IMR-90 (cell line): ENCODE measurements around the gene SCARF1. TPM values are rescaled to one million over a fixed set of nuclear protein-coding genes. Genes with fewer than 3 reads are reported as not detected.

Experiments used
- ATAC-seq: fragments of 200-7000 bp; cut with Tn5 transposase; 2 replicates; pipeline ENCODE4 v1.9.1; 2020; ENCODE audit warnings: low read depth, mild to moderate bottlenecking, moderate library complexity
- BruUV-seq: library from RNA; stranded (reverse); fragments of 400-500 nt; replicated peaks from 2 replicates; lab custom pipeline; 2021; lab: Mats Ljungman, UMichigan
- CTCF ChIA-PET: fragments of 300-600 bp; formaldehyde crosslinking; extraction: SDS; loops from one replicate; lab custom pipeline; 2021; ENCODE audit warnings: antibody characterized with exemption; lab: Yijun Ruan, JAX
- POLR2A ChIA-PET: fragments of 300-600 bp; sonication (Branson Sonifier 250); formaldehyde crosslinking; loops from one replicate; lab custom pipeline; 2022; ENCODE audit warnings: antibody characterized with exemption; ENCODE audit not compliant: unreplicated experiment; lab: Charles Lee
- DNase-seq: peaks from one replicate; pipeline ENCODE4 v3.0.0; 2013
- H2AFZ ChIP-seq: replicated peaks from 2 replicates; pipeline ENCODE3; 2013; ENCODE audit warnings: low read length, mild to moderate bottlenecking; ENCODE audit not compliant: poor library complexity
- H2AK5ac ChIP-seq: 2 replicates; pipeline ENCODE4 v1.6.1; 2013; ENCODE audit warnings: low read depth, low read length, inconsistent platforms
- H2AK9ac ChIP-seq: replicated peaks from 2 replicates; pipeline ENCODE3; 2013; ENCODE audit warnings: mild to moderate bottlenecking, low read depth, low read length, moderate library complexity; ENCODE audit not compliant: poor library complexity
- H2BK120ac ChIP-seq: 2 replicates; pipeline ENCODE4 v1.6.1; 2013; ENCODE audit warnings: low read depth, low read length, inconsistent platforms
- H2BK15ac ChIP-seq: 3 replicates; pipeline ENCODE4 v1.6.1; 2013; ENCODE audit warnings: low read depth, low read length, inconsistent platforms
- H2BK20ac ChIP-seq: 2 replicates; pipeline ENCODE4 v1.6.1; 2013; ENCODE audit warnings: low read depth, mild to moderate bottlenecking, inconsistent platforms, low read length, moderate library complexity
- H2BK5ac ChIP-seq: 2 replicates; pipeline ENCODE4 v1.6.1; 2013; ENCODE audit warnings: mild to moderate bottlenecking, low read depth, low read length, inconsistent platforms; ENCODE audit not compliant: poor library complexity, severe bottlenecking
- H3K14ac ChIP-seq: replicated peaks from 2 replicates; pipeline ENCODE4 v1.6.1; 2013; ENCODE audit warnings: low read depth, low read length, inconsistent platforms
- H3K18ac ChIP-seq: 2 replicates; pipeline ENCODE4 v1.6.1; 2013; ENCODE audit warnings: low read depth, low read length, control low read depth
- H3K23ac ChIP-seq: 2 replicates; pipeline ENCODE4 v1.6.1; 2013; ENCODE audit warnings: low read depth, low read length, inconsistent platforms
- H3K27ac ChIP-seq: 2 replicates; pipeline ENCODE4 v1.5.1; 2013; ENCODE audit warnings: mild to moderate bottlenecking, control low read depth, low read length; ENCODE audit not compliant: insufficient read depth
- H3K27me3 ChIP-seq: 2 replicates; pipeline ENCODE4 v1.6.1; 2013; ENCODE audit warnings: low read length; ENCODE audit not compliant: control insufficient read depth, insufficient read depth
- H3K36me3 ChIP-seq: 2 replicates; pipeline ENCODE4 v1.6.1; 2013; ENCODE audit warnings: low read length, mixed read lengths; ENCODE audit not compliant: control insufficient read depth, insufficient read depth
- H3K4ac ChIP-seq: 2 replicates; pipeline ENCODE4 v1.6.1; 2013; ENCODE audit warnings: low read depth, low read length, inconsistent platforms
- H3K4me1 ChIP-seq: 2 replicates; pipeline ENCODE4 v1.6.1; 2013; ENCODE audit warnings: low read length, mixed read lengths; ENCODE audit not compliant: control insufficient read depth, insufficient read depth
- H3K4me2 ChIP-seq: 2 replicates; pipeline ENCODE4 v1.6.1; 2013; ENCODE audit warnings: low read depth, mild to moderate bottlenecking, control low read depth, low read length, moderate library complexity
- H3K4me3 ChIP-seq: 2 replicates; pipeline ENCODE4 v1.5.1; 2013; ENCODE audit warnings: low read depth, mild to moderate bottlenecking, control low read depth, low read length, moderate library complexity; ENCODE audit not compliant: insufficient read depth
- H3K56ac ChIP-seq: 2 replicates; pipeline ENCODE4 v1.6.1; 2013; ENCODE audit warnings: low read length, inconsistent platforms; ENCODE audit not compliant: insufficient read depth; ENCODE audit errors: extremely low read depth
- H3K79me1 ChIP-seq, 2 experiments: 2 replicates each; pipeline ENCODE4 v1.6.1; 2013; ENCODE audit warnings: low read length in 2 of 2, inconsistent platforms in 1 of 2, low read depth in 1 of 2
- H3K9ac ChIP-seq: 2 replicates; pipeline ENCODE4 v1.6.1; 2013; ENCODE audit warnings: low read depth, low read length, control low read depth
- H3K9me1 ChIP-seq: 2 replicates; pipeline ENCODE4 v1.6.1; 2013; ENCODE audit warnings: low read length, inconsistent platforms; ENCODE audit not compliant: insufficient read depth
- H3K9me3 ChIP-seq: 2 replicates; pipeline ENCODE4 v1.6.1; 2013; ENCODE audit warnings: low read length; ENCODE audit not compliant: control insufficient read depth, insufficient read depth
- H4K20me1 ChIP-seq: 2 replicates; pipeline ENCODE4 v1.6.1; 2013; ENCODE audit warnings: low read length, inconsistent platforms; ENCODE audit not compliant: insufficient read depth
- H4K5ac ChIP-seq: 2 replicates; pipeline ENCODE4 v1.6.1; 2013; ENCODE audit warnings: mild to moderate bottlenecking, low read depth, low read length, control low read depth
- H4K8ac ChIP-seq, 2 experiments: 2 replicates each; pipeline ENCODE4 v1.6.1; 2013; ENCODE audit warnings: low read depth in 2 of 2, low read length in 2 of 2, control low read depth in 1 of 2, inconsistent platforms in 1 of 2
- H4K91ac ChIP-seq: 2 replicates; pipeline ENCODE4 v1.6.1; 2013; ENCODE audit warnings: low read depth, low read length, inconsistent platforms; ENCODE audit not compliant: insufficient read depth
- BHLHE40 ChIP-seq: fragments of 150-350 bp; IDR thresholded peaks from 2 replicates; pipeline ENCODE4 v1.6.1; 2016; ENCODE audit warnings: mild to moderate bottlenecking, low read depth, low read length
- CEBPB ChIP-seq: IDR thresholded peaks from 2 replicates; pipeline ENCODE4 v1.6.1; 2012; ENCODE audit warnings: low read depth, low read length, improper control_type of control experiment
- CHD1 ChIP-seq: IDR thresholded peaks from 2 replicates; pipeline ENCODE4 v1.6.1; 2012; ENCODE audit warnings: low read depth, low read length, improper control_type of control experiment
- CTCF ChIP-seq: conservative IDR thresholded peaks from 2 replicates; pipeline ENCODE4 v1.5.1; 2012; ENCODE audit warnings: mild to moderate bottlenecking, low read depth, low read length, improper control_type of control experiment
- ELK1 ChIP-seq: fragments of 150-350 bp; IDR thresholded peaks from 2 replicates; pipeline ENCODE4 v1.6.1; 2016; ENCODE audit warnings: low read depth, mild to moderate bottlenecking, low read length, moderate library complexity, borderline replicate concordance
- FOS ChIP-seq: fragments of 150-350 bp; IDR thresholded peaks from 2 replicates; pipeline ENCODE4 v1.6.1; 2016; ENCODE audit warnings: low read depth, low read length
- MAFK ChIP-seq: IDR thresholded peaks from 2 replicates; pipeline ENCODE4 v1.6.1; 2012; ENCODE audit warnings: low read depth, low read length, improper control_type of control experiment
- MAZ ChIP-seq: IDR thresholded peaks from 2 replicates; pipeline ENCODE4 v1.6.1; 2012; ENCODE audit warnings: low read depth, mild to moderate bottlenecking, low read length, improper control_type of control experiment, moderate library complexity, borderline replicate concordance
- MXI1 ChIP-seq: IDR thresholded peaks from 2 replicates; pipeline ENCODE4 v1.6.1; 2012; ENCODE audit warnings: low read depth, mild to moderate bottlenecking, low read length, moderate library complexity, borderline replicate concordance
- NFE2L2 ChIP-seq: fragments of 150-350 bp; IDR thresholded peaks from 2 replicates; pipeline ENCODE4 v1.6.1; 2016; ENCODE audit warnings: low read depth, mild to moderate bottlenecking, low read length
- POLR2A ChIP-seq: IDR thresholded peaks from 2 replicates; pipeline ENCODE4 v1.6.1; 2012; ENCODE audit warnings: mild to moderate bottlenecking, low read depth, low read length
- RAD21 ChIP-seq: IDR thresholded peaks from 2 replicates; pipeline ENCODE4 v1.6.1; 2012; ENCODE audit warnings: low read length, improper control_type of control experiment
- RCOR1 ChIP-seq: IDR thresholded peaks from 2 replicates; pipeline ENCODE4 v1.6.1; 2012; ENCODE audit warnings: mild to moderate bottlenecking, low read length, improper control_type of control experiment; ENCODE audit not compliant: insufficient replicate concordance
- RFX5 ChIP-seq: IDR thresholded peaks from 2 replicates; pipeline ENCODE4 v1.8.0; 2012; ENCODE audit warnings: low read depth, mild to moderate bottlenecking, low read length, moderate library complexity
- SMC3 ChIP-seq: fragments of 150-350 bp; IDR thresholded peaks from 2 replicates; pipeline ENCODE4 v1.6.1; 2016; ENCODE audit warnings: low read depth, mild to moderate bottlenecking, antibody characterized with exemption, low read length, moderate library complexity
- WGBS, 2 experiments: methylation state at CpG; one replicate each; pipeline versions ENCODE4 v1.1.5 to v1.1.7; 2013; ENCODE audit warnings: missing lambda C conversion rate in 2 of 2; ENCODE audit not compliant: insufficient read length in 1 of 2; ENCODE audit errors: extremely low coverage in 2 of 2; 5-methylcytosine and 5-hydroxymethylcytosine counted together
- dilution Hi-C: fragments of 300-500 bp; cut with HindIII; formaldehyde crosslinking; loops from one replicate; pipeline ENCODE4 v1.14.3; 2018; ENCODE audit warnings: low sequenced_read_pairs; ENCODE audit not compliant: unreplicated experiment
- in situ Hi-C: fragments of 300-500 bp; cut with MboI; formaldehyde crosslinking; loops from 3 replicates; pipeline ENCODE4 v1.14.3; 2019; ENCODE audit warnings: low sequenced_read_pairs, inconsistent platforms, mixed read lengths
- intact Hi-C: fragments of 100-400 bp; cut with micrococcal nuclease; formaldehyde crosslinking; loops from 2 replicates; pipeline ENCODE4 v1.10.0; 2022
- polyA plus RNA-seq, 3 experiments: library from polyadenylated mRNA; depleted of rRNA; stranded (reverse); fragments of >200 nt; gene quantifications; 2 replicates each; pipeline ENCODE4 v1.2.3, GENCODE V29; 2012; ENCODE audit warnings: low replicate concordance in 1 of 3
- total RNA-seq: library from RNA; depleted of rRNA; stranded (reverse); fragments of >200 nt; gene quantifications from 2 replicates; pipeline ENCODE4 v1.2.3, GENCODE V29; 2012
- TF ChIP-seq, protein P1 (sequence below): fragments of 150-350 bp; IDR thresholded peaks from 2 replicates; pipeline ENCODE4 v1.6.1; 2017; ENCODE audit warnings: mild to moderate bottlenecking, antibody characterized with exemption, low read length, low read depth

Gene SCARF1
- total and polyA plus RNA-seq, 2 of the 4 experiments (the other 2 are of a cell fraction) = 0.18 to 0.43 TPM

DNA sequence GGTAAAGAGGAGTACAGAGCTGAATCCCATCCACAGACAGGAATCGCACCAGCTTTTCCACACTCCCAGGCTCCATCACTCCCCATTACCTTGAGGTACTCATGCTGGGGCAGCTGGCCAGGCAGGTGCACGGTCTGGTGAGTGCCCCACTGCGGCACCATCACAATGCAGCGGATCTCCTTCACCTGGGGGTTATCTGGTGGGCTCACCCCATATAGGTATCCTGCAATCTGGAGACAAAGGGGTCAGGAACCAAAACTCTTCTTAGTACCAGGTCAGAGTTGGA, 6.0 kb upstream of the SCARF1 start:
- Histone ChIP-seq H3K9me1 (peaks cover 14% of the 10 kb centered on the region), H3K4me2 (no peak overlapping the region), H3K23ac (no peak overlapping the region), H4K8ac (no peak overlapping the region), H2BK20ac (no peak overlapping the region), H3K4me1 (peaks cover 17% of the 10 kb centered on the region), H2AK9ac (no peak overlapping the region), H3K9me3 (no peaks in the 10 kb centered on the region), H4K5ac (no peak overlapping the region), H3K9ac (no peak overlapping the region), H3K14ac (no peak overlapping the region), H2AFZ (peak overlapping the region; percentile 38), H3K27me3 (no peaks in the 10 kb centered on the region), H2BK15ac (no peak overlapping the region), H2BK120ac (no peak overlapping the region), H4K20me1 (peaks cover 24% of the 10 kb centered on the region), H3K79me1 (peaks cover 8 to 16% of the 10 kb centered on the region in 2 experiments), H3K27ac (no peak overlapping the region), H2BK5ac (no peak overlapping the region), H2AK5ac (no peak overlapping the region), H3K18ac (no peak overlapping the region), H3K4ac (no peak overlapping the region), H4K91ac (no peak overlapping the region), H3K56ac (no peak overlapping the region), H3K4me3 (no peak overlapping the region), H3K36me3 (peaks cover 54% of the 10 kb centered on the region)
- TF ChIP-seq POLR2A (no peak), RAD21 (no peak), BHLHE40 (no peak), CEBPB (no peak), FOS (no peak), MAZ (no peak), CHD1 (no peak), MXI1 (no peak), MAFK (no peak), ELK1 (no peak), CTCF (no peak), SMC3 (no peak), RCOR1 (no peak), RFX5 (no peak), NFE2L2 (no peak)
- TF ChIP-seq, protein P1, sequence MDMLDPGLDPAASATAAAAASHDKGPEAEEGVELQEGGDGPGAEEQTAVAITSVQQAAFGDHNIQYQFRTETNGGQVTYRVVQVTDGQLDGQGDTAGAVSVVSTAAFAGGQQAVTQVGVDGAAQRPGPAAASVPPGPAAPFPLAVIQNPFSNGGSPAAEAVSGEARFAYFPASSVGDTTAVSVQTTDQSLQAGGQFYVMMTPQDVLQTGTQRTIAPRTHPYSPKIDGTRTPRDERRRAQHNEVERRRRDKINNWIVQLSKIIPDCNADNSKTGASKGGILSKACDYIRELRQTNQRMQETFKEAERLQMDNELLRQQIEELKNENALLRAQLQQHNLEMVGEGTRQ = no peak
- dilution Hi-C loops = no loop called here
- no peak for ATAC-seq
- BruUV-seq = no TSS peak
- intact Hi-C loops = no loop called here
- in situ Hi-C loops = loop anchor here (10.0 kb wide), 1 partner anchor 133 kb away; no protein-coding TSS in a partner anchor
- ChIA-PET POLR2A (no interaction called here), CTCF (no interaction called here)
- DNase-seq = no peak
- WGBS, 2 experiments = no CpG with 5 or more reads among the region's 4 CpGs
